GM12892 (cell line): ENCODE data around the gene STOX1.

Source experiments
- POLR2A ChIP-seq: IDR thresholded peaks from 2 replicates; pipeline ENCODE4 v1.6.1; 2011; ENCODE audit warnings: low read depth, low read length, control low read depth
- POLR2AphosphoS5 ChIP-seq: IDR thresholded peaks from 2 replicates; pipeline ENCODE4 v1.6.1; 2011; ENCODE audit warnings: low read depth, low read length, control low read depth
- TAF1 ChIP-seq: IDR thresholded peaks from 2 replicates; pipeline ENCODE4 v1.6.1; 2011; ENCODE audit warnings: low read depth, mild to moderate bottlenecking, control low read depth, low read length, borderline replicate concordance

DNA sequence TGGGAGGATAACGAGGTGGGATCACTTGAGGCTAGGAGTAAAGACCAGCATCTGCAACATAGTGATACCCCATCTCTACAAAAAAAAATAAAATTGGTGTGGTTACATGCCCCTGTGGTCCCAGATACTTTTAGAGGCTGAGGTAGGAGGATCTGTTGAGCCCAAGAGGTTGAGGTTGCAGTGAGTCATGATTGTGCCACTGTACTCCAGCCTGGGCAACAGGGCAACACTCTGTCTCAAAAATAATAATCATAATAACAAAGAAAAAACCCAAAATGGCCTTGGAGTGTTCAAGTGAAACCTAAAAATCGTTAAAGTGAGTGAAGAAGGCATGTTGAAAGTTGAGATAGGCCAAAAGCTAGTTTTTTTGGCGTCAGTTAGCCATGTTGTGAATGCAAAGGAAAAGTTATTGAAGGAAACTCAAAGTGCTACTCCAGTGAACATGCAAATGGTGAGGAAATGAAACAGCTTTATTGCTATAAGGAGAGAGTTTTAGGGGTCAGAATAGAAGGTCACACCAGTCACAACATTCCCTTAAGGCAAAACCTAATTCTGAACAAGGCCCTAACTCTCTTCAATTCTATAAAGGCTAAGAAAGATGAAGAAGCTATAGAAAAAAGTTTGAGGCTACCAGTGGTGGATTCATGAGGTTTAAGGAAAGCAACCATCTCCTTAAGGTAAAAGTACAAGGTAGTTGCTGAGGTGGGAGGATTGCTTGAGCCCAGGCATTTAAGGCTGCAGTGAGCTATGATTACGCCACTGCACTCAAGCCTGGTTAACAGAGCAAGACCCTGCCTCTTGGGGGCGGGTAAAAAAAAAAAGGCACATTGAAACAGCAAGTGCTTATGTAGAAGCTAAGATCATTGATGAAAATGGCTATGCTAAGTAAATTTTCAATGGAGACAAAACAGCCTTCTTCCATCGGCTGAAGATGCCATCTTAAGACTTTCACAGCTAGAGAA lies 45.4 kb upstream of the STOX1 start:
- TF ChIP-seq POLR2A, result no peak
- TF ChIP-seq POLR2AphosphoS5, result no peak
- no peak for TF ChIP-seq TAF1
